ENCODE measurements around the gene ADAP1. TPM values are rescaled to one million over a fixed set of nuclear protein-coding genes. Genes with fewer than 3 reads are reported as not detected.

ADAP1 gene
- total and polyA plus RNA-seq, 2 experiments from 2014 or later, result 0.24 to 1.1 TPM

DNA sequence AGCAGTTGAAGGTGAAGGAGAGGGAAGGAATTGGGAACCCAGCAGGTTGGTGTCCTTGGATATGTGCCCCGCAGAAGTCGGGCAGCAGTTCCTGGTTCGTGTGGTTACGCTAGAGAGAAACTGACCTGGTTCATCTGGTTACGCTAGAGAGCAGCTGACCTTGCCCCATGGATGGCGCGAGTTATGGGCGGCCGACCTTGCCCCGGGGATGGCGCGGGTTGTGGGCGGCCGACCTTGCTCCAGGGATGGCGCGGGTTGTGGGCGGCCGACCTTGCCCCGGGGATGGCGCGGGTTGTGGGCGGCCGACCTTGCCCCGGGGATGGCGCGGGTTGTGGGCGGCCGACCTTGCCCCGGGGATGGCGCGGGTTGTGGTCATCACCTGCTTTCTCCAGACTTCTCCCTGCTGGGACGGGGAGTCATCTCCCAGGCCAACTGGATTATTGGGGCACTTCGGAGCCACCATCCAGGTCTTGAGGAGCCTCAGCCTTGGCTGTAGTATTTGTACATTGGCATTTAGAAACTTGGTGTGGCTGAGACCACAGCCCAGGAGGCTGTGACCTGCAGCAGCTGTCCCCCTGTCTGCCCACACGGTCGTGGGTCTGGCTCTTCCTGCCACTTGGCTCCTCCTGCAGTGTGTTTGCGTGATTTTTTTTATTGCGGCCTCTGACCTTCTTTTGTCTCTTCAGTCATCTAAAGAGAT, 72.0 kb downstream of the ADAP1 start:
- no peak overlapping the region for H2AFZ ChIP-seq
- H4K20me1 ChIP-seq (ENCODE audit: insufficient read depth), result 0 out of 2 replicates have a peak, but pooled peaks cover 5% of the 10 kb centered on the region
- WGBS, 2 experiments (ENCODE audit: low coverage in 1 of 2, low lambda C conversion rate in 2 of 2, missing lambda C conversion rate in 2 of 2), result 94 to 96% methylated on average over 21 to 37 of the region's 37 CpGs
- no peaks in the 10 kb centered on the region for H3F3A ChIP-seq (ENCODE audit: insufficient read depth)
- no peaks in the 10 kb centered on the region for H3K9me3 ChIP-seq (ENCODE audit: low read depth)
- in situ Hi-C loops (cut with MboI), result no loop called here
- H3K36me3 ChIP-seq (ENCODE audit: low read depth), result no peaks in the 10 kb centered on the region
- DNase-seq, result no peak
- H3K79me2 ChIP-seq (ENCODE audit: insufficient read depth), result peaks cover 90% of the 10 kb centered on the region
- no peaks in the 10 kb centered on the region for H3K27me3 ChIP-seq (replicated peaks; ENCODE audit: insufficient read depth)
- H3K4me3 ChIP-seq, result no peak overlapping the region
- no peak overlapping the region for H3K9ac ChIP-seq
- TF ChIP-seq EZH2 (IDR thresholded peaks at IDR 0.05; ENCODE audit: insufficient read depth, poor library complexity, severe bottlenecking) (no peak), EZH2phosphoT487 (IDR thresholded peaks at IDR 0.05; ENCODE audit: insufficient read depth, low read depth) (no peak)
- H3K4me2 ChIP-seq (ENCODE audit: unreplicated experiment), result no peak overlapping the region
- H3K9me2 ChIP-seq (ENCODE audit: insufficient read depth), result no peaks in the 10 kb centered on the region
- H3K27ac ChIP-seq, result no peak overlapping the region
- H3K4me1 ChIP-seq (ENCODE audit: insufficient read depth), result peaks cover 8% of the 10 kb centered on the region

DNA sequence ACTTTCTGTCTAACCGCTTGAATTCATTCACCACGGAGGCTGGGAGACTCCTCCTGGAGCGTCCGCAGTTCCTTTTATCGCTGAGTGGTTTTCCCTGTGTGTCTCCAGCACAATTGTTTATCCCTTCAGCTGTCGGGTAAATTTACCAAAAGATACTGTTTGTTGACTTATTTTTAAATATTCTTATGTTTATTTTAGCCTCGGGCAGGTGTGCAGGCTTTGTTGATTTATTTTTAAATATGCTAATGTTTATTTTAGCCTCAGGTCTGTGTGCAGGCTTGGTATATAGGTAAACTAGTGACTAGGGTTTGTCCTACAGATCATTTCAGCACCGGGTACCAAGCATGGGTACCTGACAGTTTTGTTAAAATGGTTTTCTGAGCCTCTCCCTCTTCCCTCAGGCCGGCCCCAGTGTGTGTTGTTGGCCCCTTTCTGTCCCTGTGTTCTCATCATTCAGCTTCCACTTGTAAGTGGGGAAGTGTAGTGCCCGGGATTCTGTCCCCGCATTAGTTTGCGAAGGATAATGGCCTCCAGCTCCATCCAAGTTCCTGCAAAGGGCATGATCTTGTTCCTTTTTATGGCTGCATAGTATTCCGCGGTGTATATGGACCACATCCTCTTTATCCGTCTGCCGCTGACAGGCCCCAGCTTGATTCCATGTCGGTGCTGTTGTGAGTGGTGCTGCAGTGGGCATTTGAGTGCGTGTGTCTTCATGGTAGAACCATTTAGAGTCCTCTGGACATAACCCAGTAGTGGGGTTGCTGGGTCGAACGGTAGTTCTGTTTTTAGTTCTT, 72.8 kb downstream of the ADAP1 start:
- Histone ChIP-seq H3K9me3 (ENCODE audit: low read depth) (no peaks in the 10 kb centered on the region), H2AFZ (no peak overlapping the region), H3K79me2 (ENCODE audit: insufficient read depth) (peaks cover 96% of the 10 kb centered on the region), H3F3A (ENCODE audit: insufficient read depth) (no peaks in the 10 kb centered on the region), H3K4me3 (no peak overlapping the region), H4K20me1 (ENCODE audit: insufficient read depth) (0 out of 2 replicates have a peak, but pooled peaks cover 5% of the 10 kb centered on the region), H3K36me3 (ENCODE audit: low read depth) (no peaks in the 10 kb centered on the region), H3K4me1 (ENCODE audit: insufficient read depth) (peaks cover 8% of the 10 kb centered on the region), H3K27me3 (replicated peaks; ENCODE audit: insufficient read depth) (no peaks in the 10 kb centered on the region), H3K9me2 (ENCODE audit: insufficient read depth) (no peaks in the 10 kb centered on the region), H3K4me2 (ENCODE audit: unreplicated experiment) (no peak overlapping the region), H3K9ac (no peak overlapping the region), H3K27ac (no peak overlapping the region)
- DNase-seq, result no peak
- WGBS, 2 experiments (ENCODE audit: low coverage in 1 of 2, low lambda C conversion rate in 2 of 2, missing lambda C conversion rate in 2 of 2), result 97 to 98% methylated on average over 20 of the region's 20 CpGs
- in situ Hi-C loops (cut with MboI), result no loop called here
- TF ChIP-seq EZH2 (IDR thresholded peaks at IDR 0.05; ENCODE audit: insufficient read depth, poor library complexity, severe bottlenecking), result no peak
- TF ChIP-seq EZH2phosphoT487 (IDR thresholded peaks at IDR 0.05; ENCODE audit: insufficient read depth, low read depth), result no peak

DNA sequence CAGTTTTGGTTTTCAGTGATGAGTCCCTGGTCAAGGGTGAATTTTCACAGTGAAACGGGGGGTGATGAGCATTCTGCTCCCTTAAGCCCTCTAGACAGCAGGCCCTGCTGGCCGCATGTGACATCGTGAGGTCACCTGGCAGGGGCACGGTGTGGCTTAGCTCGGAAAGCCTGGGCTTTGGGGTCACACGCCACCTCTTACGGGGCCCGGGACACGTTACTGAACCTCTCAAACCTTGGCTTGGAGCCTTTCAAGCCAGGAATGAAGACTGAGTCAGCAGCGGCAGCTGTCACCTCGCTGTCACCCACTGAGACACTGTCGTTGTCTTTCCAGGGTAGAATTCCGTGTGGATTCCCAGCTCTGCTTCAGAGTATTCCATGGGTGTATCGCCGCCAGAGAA, 74.0 kb downstream of the ADAP1 start:
- 0 out of 2 replicates have a peak, but pooled peaks cover 5% of the 10 kb centered on the region for H4K20me1 ChIP-seq (ENCODE audit: insufficient read depth)

DNA sequence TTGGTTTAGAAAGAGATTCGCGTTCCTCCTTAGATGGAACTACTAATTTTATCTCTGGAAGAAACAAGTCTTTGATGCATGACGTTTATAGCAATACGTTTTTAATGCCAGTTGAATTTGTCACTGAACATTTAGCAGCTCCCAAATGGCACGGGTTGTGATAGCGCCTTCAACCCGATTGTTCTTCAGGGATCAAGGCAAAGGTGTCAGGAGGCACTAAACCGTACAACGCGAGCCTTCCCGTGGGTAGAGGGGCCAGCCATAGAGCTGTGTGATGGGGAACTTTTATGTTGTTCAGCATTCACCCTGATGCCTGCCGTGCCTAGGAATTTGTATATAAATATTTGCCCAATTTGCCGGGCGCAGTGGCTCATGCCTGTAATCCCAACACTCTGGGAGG, 74.8 kb downstream of the ADAP1 start:
- Histone ChIP-seq H3K4me2 (ENCODE audit: unreplicated experiment) (no peak overlapping the region), H3F3A (ENCODE audit: insufficient read depth) (0 out of 2 replicates have a peak, but pooled peaks cover 2% of the 10 kb centered on the region), H4K20me1 (ENCODE audit: insufficient read depth) (0 out of 2 replicates have a peak, but pooled peaks cover 5% of the 10 kb centered on the region), H3K27me3 (replicated peaks; ENCODE audit: insufficient read depth) (no peaks in the 10 kb centered on the region), H3K36me3 (ENCODE audit: low read depth) (no peaks in the 10 kb centered on the region), H3K79me2 (ENCODE audit: insufficient read depth) (peaks cover 77% of the 10 kb centered on the region), H3K9me2 (ENCODE audit: insufficient read depth) (no peaks in the 10 kb centered on the region), H2AFZ (no peak overlapping the region), H3K4me1 (ENCODE audit: insufficient read depth) (peaks cover 8% of the 10 kb centered on the region), H3K27ac (no peak overlapping the region), H3K9me3 (ENCODE audit: low read depth) (no peaks in the 10 kb centered on the region), H3K9ac (no peak overlapping the region), H3K4me3 (no peak overlapping the region)
- 87% methylated on average over 14 of the region's 14 CpGs for WGBS, 2 experiments (ENCODE audit: low coverage in 1 of 2, low lambda C conversion rate in 2 of 2, missing lambda C conversion rate in 2 of 2)
- no peak for TF ChIP-seq EZH2 (IDR thresholded peaks at IDR 0.05; ENCODE audit: insufficient read depth, poor library complexity, severe bottlenecking)
- no peak for TF ChIP-seq EZH2phosphoT487 (IDR thresholded peaks at IDR 0.05; ENCODE audit: insufficient read depth, low read depth)
- DNase-seq, result no peak
- in situ Hi-C loops (cut with MboI), result no loop called here

More for the DNA sequence above, 74.0 kb downstream of the ADAP1 start:
- no peak overlapping the region for H3K27ac ChIP-seq
- H3K4me1 ChIP-seq (ENCODE audit: insufficient read depth), result peaks cover 8% of the 10 kb centered on the region
- no peak for TF ChIP-seq EZH2phosphoT487 (IDR thresholded peaks at IDR 0.05; ENCODE audit: insufficient read depth, low read depth)
- TF ChIP-seq EZH2 (IDR thresholded peaks at IDR 0.05; ENCODE audit: insufficient read depth, poor library complexity, severe bottlenecking), result no peak
- peaks cover 84% of the 10 kb centered on the region for H3K79me2 ChIP-seq (ENCODE audit: insufficient read depth)
- DNase-seq, result no peak
- no peaks in the 10 kb centered on the region for H3K9me3 ChIP-seq (ENCODE audit: low read depth)
- no peaks in the 10 kb centered on the region for H3K27me3 ChIP-seq (replicated peaks; ENCODE audit: insufficient read depth)
- in situ Hi-C loops (cut with MboI), result no loop called here
- H3K4me3 ChIP-seq, result no peak overlapping the region
- WGBS, 2 experiments (ENCODE audit: low coverage in 1 of 2, low lambda C conversion rate in 2 of 2, missing lambda C conversion rate in 2 of 2), result 83 to 84% methylated on average over 14 to 15 of the region's 15 CpGs
- no peaks in the 10 kb centered on the region for H3K9me2 ChIP-seq (ENCODE audit: insufficient read depth)
- H3K36me3 ChIP-seq (ENCODE audit: low read depth), result no peaks in the 10 kb centered on the region
- no peak overlapping the region for H3K9ac ChIP-seq
- no peak overlapping the region for H2AFZ ChIP-seq
- no peaks in the 10 kb centered on the region for H3F3A ChIP-seq (ENCODE audit: insufficient read depth)
- no peak overlapping the region for H3K4me2 ChIP-seq (ENCODE audit: unreplicated experiment)
